Fibroblast of skin of scalp (primary cell): ENCODE data around the gene PRMT9. TPM values are rescaled to one million over a fixed set of nuclear protein-coding genes. Genes with fewer than 3 reads are reported as not detected.
A peak's percentile ranks its signal among the peaks of the same experiment; 100 is the strongest.

ENCODE experiments used
- DNase-seq: peaks from one replicate; pipeline ENCODE4 v3.0.0-alpha.2; 2013
- polyA plus RNA-seq, 2 experiments: library from polyadenylated mRNA; unstranded; fragments of 120-200 nt; gene quantifications; one replicate each; pipeline ENCODE4 v1.2.1, GENCODE V29; 2013; ENCODE audit not compliant: insufficient read length in 2 of 2

Gene PRMT9
- polyA plus RNA-seq (2013, experiment 1 of 2; ENCODE audit: insufficient read length) = 7.0 TPM
- polyA plus RNA-seq (2013, experiment 2 of 2; ENCODE audit: insufficient read length) = 7.3 TPM

DNA sequence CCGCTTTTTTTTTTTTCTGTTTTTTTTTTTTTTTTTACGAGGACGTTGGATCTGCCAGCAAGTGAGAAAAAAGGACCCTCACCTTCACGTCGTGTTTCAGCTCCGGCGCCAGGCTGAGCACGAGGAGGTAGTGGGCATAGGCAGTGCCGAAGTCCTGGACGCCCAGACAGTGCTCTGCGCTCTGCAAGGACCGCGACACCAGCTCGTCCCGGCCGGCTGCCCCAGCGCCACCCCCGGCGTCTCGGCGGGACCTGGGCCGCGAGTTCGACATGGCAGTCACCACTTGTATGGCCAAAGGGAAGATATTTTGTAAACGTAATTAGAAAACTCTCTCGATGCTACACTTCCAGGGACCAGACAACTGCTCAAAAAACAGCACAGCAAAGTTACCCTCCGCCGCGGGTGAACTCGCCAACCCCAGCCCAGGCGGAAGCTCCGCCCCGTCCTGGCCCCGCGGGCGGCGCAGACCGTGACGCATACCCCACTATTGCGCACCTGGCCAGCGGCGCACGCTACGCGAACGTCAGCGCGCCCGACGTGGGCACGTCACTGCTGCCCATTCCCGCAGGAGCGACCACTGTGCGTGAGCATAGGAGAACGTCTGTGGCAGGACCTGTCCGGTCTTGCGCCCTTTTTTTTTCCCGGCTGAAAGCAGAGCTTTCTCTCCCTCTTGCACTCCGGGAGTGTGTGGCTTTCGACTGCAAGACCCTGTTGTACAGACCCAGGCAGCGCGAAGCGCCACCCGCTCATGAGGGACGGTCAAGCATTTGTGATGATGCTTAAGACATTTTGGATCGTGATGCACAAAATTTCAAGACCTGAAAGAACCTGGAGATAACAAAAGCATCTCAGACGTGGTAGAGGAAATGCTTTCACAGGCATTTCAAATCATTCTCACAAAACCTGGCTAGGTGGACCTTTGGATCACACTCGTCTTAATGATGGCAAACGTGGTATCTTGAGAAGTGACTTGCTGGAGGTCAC, at the start of gene PRMT9:
TSS of gene PRMT9 (minus strand) at position 447 of the 984 bp plus-strand sequence. CDS start at position 271, 176 bp downstream.
- peak; percentile 86 for DNase-seq

GRCh38 chr4:147732518-147733235, 48.7 kb upstream of the PRMT9 start:
- peak; percentile 56 for DNase-seq

GRCh38 chr4:147731580-147732517, 47.9 kb upstream of the PRMT9 start, which contains the start of gene ARHGAP10:
Gene ARHGAP10, plus strand, starts transcription at chr4:147732088. Its CDS starts 214 bp downstream, at chr4:147732302.
- DNase-seq = peak; percentile 85

DNA sequence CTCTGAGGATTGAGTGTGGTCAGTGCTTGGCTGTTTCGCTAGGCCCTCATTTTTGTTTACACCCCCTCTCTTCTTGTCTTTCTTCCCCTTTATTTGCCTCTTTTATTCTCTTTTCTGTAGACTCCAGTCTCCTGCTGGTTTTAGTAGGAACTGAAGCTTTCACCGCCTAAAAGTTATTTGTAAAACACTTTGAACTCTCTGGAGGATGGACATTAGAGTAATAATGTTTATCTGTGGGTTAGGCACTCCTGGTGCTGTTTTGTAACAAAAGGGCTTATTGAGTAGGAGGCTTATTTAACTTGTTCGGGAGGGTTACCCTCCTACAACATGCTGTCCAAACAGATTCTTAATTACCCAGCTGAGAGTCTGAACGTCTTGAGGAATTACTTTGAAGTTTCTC, 46.4 kb upstream of the PRMT9 start:
- no peak for DNase-seq

DNA sequence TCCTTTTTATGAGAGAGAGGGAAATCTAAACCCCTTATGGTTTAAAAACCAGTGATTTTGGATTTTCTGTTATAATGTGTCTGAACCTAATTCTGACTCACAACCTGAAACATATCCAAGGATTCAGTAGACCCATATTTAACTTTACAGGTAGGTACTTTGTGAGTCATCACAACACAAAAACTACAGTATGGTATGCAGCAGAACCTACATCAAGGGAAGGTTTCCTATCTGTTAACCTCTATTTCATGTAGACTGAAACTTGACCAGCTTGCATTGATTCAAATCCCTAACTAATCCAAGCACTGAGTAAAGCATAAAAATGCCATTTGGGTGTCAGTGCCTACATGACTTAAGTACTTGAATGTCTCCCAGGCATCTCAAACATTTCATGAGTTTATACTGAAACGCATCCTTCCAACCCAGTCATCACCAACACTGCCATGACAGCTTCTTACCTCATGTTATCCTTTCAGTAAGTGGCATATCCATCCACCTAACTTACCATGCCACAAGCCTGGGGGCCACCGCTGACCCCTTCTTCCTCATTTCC, 43.6 kb upstream of the PRMT9 start:
- DNase-seq = no peak

DNA sequence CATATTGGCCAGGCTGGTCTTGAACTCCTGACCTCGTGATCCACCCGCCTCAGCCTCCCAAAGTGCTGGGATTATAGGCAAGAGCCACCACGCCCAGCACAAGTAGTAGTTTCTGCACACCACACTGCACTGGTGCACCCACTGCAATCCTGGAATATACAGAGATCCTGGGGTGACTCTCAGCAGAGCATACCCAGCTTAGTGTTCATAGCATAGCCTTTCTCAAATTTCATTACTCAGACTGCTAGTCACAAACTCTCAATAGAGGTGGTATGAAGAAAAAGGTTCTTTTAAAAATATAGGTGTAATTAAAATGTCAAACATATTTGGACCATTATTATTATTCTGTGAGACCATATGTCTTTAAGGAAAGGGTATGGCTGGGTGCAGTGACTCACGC, 41.7 kb upstream of the PRMT9 start:
- DNase-seq = no peak

- no peak for DNase-seq
Measured at GRCh38 chr4:147724468-147725201, 40.7 kb upstream of the PRMT9 start.

- peak; percentile 73 for DNase-seq
Measured at GRCh38 chr4:147723326-147723725, 39.4 kb upstream of the PRMT9 start.

DNA sequence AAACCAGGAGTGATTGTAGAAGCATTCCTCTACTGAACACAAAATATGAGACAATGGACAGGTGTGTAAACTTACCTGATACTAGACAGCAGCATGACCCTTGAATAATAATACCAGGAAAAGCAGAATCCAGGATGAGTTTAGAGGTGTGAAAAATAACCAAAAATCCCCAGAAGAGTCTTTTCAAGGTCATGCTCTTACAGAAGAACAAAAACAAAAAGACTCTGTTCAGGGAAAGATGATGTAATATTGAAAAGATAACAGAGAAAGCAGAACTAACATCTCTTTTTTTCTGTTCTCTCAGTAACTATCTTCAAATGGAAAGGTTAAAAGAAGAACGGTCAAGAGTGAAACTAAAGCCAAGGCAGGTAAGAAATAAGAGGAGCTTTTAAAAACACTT, 33.9 kb upstream of the PRMT9 start:
- DNase-seq = no peak

DNA sequence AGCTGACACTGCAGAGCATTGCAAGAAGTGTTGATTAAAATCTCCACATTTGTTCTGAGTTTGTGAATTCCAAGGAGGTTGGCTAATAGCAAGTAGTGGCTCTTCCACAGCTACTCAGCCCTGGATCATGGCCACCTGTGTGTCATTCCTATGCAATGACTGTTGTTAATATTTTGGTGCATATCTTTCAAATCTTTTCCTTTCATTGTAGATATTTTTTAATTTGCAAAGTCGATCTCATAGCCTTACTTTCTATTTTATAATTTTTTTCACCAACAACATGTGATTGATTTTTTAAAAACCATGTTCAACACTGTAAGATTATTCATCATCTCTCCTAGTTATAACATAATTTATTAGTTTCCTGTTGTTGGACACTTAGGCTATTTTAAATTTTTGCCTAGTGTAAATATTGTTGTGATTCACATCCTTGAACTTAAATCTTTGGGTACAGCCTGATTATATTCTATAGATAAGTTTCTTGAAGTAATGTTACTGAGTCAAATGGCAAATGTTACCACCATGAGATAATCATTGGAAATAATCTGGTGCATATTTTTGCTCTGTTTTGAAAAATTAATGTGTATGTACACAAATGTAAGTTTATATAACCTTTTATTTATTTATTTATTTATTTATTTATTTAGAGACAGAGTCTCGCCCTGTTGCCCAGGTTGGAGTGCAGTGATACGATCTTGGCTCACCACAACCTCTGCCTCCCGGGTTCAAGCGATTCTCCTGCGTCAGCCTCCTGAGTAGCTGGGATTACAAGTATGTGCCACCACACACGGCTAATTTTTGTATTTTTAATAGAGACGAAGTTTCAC, 30.8 kb upstream of the PRMT9 start:
- DNase-seq = peak; percentile 87

DNA sequence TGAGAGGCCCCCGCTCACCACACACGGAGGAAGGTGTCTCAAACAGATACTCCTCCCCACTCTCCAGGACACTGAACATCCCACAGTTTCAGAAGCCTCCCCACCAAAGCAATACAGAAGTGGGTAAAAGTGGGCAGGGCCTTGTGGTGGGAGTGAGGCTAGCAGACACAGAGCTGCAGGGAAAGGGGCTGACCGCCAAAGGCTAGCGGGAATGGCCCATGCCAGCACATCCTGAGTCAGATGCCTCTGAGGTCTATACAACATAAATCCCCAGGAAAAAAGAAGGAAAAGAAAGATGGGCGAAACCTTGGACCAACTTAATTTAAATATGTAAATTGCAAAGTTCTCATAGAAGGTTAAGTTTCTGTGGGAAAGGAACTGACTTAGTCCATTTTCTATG, 26.0 kb upstream of the PRMT9 start:
- DNase-seq = no peak

DNA sequence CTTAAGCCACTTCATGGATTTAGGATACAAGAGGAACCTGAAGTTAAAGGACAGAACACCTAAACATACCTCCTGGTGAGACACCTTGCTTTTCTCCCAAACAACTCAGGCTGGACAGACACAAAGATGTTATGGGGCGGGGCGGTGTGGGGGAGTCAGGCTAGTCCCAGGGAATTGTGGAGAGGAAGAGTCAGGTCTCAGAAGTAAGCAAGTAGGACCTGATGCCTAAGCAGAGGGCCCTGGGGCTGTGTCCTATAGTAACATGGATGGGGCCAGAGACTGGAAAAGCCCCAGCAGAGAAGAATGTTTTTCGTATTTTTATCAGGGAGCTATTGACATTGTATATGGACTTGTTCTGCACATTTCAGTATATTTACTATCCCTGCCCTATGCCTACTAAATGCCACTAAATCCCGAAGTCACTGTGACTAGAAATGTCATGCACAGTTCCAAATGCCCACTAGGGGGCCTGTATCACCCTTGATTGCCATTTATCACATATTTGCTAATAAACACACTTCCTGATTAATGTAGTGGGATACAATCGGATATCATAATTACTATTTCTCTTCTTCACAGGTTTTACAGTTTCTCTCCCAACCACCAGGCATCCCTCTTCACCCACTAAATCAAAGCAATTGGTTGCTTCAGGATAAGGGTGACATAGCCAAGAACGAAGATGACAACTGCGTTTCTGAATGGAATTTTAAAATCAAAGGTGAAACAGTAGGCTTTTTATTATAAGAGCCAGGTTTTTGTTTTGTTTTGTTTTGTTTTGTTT, 24.1 kb upstream of the PRMT9 start:
- peak; percentile 51 for DNase-seq

DNA sequence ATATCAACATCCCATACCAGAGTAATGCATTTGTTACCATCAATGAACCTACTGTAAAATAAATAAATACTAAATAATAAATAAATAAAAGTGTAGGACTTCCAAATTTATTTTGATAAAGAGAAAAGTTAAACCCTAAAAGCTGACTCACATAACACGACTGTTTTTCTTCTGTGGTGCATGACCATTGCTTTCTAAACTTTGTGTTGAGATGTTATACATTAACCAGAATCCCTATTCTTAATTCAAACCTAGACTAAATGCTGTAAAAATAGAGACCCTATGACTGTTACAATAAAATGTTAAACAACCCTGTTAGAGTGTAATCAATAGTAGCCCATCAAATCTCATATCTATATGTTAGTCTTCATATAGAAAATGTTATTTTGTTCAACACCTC, 20.9 kb upstream of the PRMT9 start:
- DNase-seq = no peak

DNA sequence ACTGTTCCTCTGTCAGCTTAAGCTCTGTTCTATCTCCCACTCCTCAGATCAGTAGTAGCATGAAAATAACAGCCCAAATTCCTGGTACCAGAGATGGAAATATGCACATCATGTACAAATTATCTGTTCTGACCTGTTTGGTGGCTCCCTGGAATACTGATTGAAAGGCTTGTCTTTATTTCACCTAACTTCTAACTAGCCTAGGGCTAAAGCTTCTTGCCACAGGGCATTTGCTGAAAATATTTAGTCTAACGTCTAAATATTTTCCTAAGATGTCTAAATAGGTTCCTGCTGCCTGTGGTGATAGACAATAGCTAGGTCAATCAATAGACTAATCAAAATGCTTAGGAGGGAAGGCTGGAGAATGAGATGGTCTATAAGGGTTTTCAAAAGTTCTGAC, 12.9 kb upstream of the PRMT9 start:
- no peak for DNase-seq

- DNase-seq = no peak
Measured at GRCh38 chr4:147693218-147693617, 9.3 kb upstream of the PRMT9 start.

- DNase-seq = no peak
Measured at GRCh38 chr4:147691820-147692219, 7.9 kb upstream of the PRMT9 start.

DNA sequence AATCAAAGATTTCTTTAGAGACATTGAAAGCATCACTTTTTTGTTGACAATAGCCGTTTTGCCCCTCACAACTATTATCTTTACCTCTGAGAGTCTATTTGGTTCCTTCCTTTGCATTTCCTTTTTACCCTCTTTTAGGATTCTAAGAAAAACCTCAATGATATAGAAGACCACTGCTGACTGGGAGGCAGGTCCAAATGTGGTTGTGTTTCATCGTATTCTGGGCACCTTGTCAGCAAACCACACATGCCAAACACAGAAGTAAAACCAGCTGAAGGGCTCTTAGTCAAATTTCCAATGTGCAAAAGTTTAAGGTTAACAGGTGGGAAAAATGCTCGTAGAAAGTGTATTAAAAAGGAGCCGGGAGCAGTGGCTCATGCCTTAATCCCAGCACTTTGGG, 5.1 kb upstream of the PRMT9 start:
- DNase-seq = no peak

- peak; percentile 7 for DNase-seq
Measured at GRCh38 chr4:147683188-147683591, 773 bp downstream of the PRMT9 start.

DNA sequence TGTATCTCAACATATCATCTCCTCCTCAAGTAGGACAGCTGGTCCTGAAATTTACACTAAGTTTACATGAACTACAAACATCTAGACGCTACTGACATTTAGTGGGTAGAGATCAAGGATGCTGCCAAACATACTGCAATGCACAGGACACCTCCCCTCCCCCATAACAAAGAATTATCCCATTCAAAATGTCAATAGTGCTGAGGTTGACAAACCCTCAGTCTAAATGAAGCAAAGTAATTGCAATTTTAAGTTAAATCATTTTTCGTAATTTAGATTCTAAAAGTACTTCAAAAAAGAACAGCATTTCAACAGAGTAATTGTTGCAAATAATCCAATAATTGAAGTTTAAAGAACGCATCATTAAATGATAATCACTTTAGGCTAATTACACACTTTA, 1.2 kb downstream of the PRMT9 start:
- DNase-seq = no peak
